GM19452 (cell line): ENCODE results near the gene MRPS2.
"Not testable (repeated sequence)": the region's sequence is repeated elsewhere in the genome, so short reads cannot be mapped to it uniquely, and the experiment has no call there.

Source experiments
- ATAC-seq: cut with Tn5 transposase; IDR thresholded peaks from one replicate; pipeline ENCODE4 v1.9.1; 2021; ENCODE audit not compliant: unreplicated experiment

The MRPS2 gene

GRCh38 chr9:135500525-135501260 is at the start of gene MRPS2:
TSS of gene MRPS2 (plus strand) at chr9:135500682. CDS start at chr9:135500711, 29 bp downstream.
- ATAC-seq = peak; percentile 82

GRCh38 chr9:135450956-135451355 is 49.5 kb upstream of the MRPS2 start:
- no peak for ATAC-seq

GRCh38 chr9:135451909-135452308 is 48.6 kb upstream of the MRPS2 start:
- ATAC-seq = not testable (repeated sequence)

GRCh38 chr9:135454737-135455136 is 45.7 kb upstream of the MRPS2 start:
- ATAC-seq = no peak

GRCh38 chr9:135455401-135456030 is 45.0 kb upstream of the MRPS2 start:
- ATAC-seq = no peak

- ATAC-seq = no peak
These were observed 43.9 kb upstream of the MRPS2 start for GRCh38 chr9:135456436-135457104.

- not testable (repeated sequence) for ATAC-seq
These were observed 42.0 kb upstream of the MRPS2 start for GRCh38 chr9:135458478-135458877.

GRCh38 chr9:135461936-135462335 is 38.5 kb upstream of the MRPS2 start:
- ATAC-seq = no peak

- ATAC-seq = no peak
These were observed 37.3 kb upstream of the MRPS2 start for GRCh38 chr9:135463140-135463539.

- ATAC-seq = no peak
These were observed 36.3 kb upstream of the MRPS2 start for GRCh38 chr9:135464181-135464580.

- no peak for ATAC-seq
These were observed 31.5 kb upstream of the MRPS2 start for GRCh38 chr9:135468854-135469521.

- ATAC-seq = no peak
These were observed 28.5 kb upstream of the MRPS2 start for GRCh38 chr9:135471791-135472640.

GRCh38 chr9:135473972-135474543 is 26.4 kb upstream of the MRPS2 start:
- no peak for ATAC-seq

- ATAC-seq = no peak
These were observed 25.6 kb upstream of the MRPS2 start for GRCh38 chr9:135474915-135475314.

GRCh38 chr9:135476561-135477355 is 23.7 kb upstream of the MRPS2 start:
- ATAC-seq = no peak

GRCh38 chr9:135478191-135478590 is 22.3 kb upstream of the MRPS2 start:
- ATAC-seq = no peak

- ATAC-seq = no peak
These were observed 21.5 kb upstream of the MRPS2 start for GRCh38 chr9:135478829-135479468.

- no peak for ATAC-seq
These were observed 20.9 kb upstream of the MRPS2 start, which contains the start of gene PPP1R26 for GRCh38 chr9:135479469-135480052. TSS of gene PPP1R26 (plus strand) at chr9:135479782. CDS start at chr9:135484511, 4,729 bp downstream.
